Mucosa of gallbladder (tissue), 1 donor: ENCODE data around the gene CDKN3. TPM values are rescaled to one million over a fixed set of nuclear protein-coding genes. Genes with fewer than 3 reads are reported as not detected.
A peak's percentile ranks its signal among the peaks of the same experiment; 100 is the strongest.

Experiments
- DNase-seq: peaks from one replicate; pipeline ENCODE4 v3.0.0-alpha.2; 2020; ENCODE audit warnings: low spot score
- total RNA-seq: library from RNA; stranded (reverse); gene quantifications from one replicate; pipeline ENCODE4 v1.2.1, GENCODE V29; 2021
- donor health status: DM: no; HTN: no; CAD: no.

The CDKN3 gene
- total RNA-seq, result 2.1 TPM

GRCh38 chr14:54396493-54397335 lies at the start of gene CDKN3:
TSS of gene CDKN3 (plus strand) at chr14:54397007. CDS start at chr14:54397069, 62 bp downstream.
- DNase-seq, result peak; percentile 99

GRCh38 chr14:54347044-54347443 lies 49.8 kb upstream of the CDKN3 start:
- DNase-seq, result no peak

GRCh38 chr14:54348001-54348611 lies 48.7 kb upstream of the CDKN3 start:
- DNase-seq, result no peak

- no peak for DNase-seq
Observed at GRCh38 chr14:54348923-54349620, 47.7 kb upstream of the CDKN3 start.

- no peak for DNase-seq
Observed at GRCh38 chr14:54349713-54350112, 47.1 kb upstream of the CDKN3 start.

GRCh38 chr14:54350203-54350602 lies 46.6 kb upstream of the CDKN3 start:
- no peak for DNase-seq

GRCh38 chr14:54353266-54353665 lies 43.5 kb upstream of the CDKN3 start:
- no peak for DNase-seq

- no peak for DNase-seq
Observed at GRCh38 chr14:54353694-54354093, 43.1 kb upstream of the CDKN3 start.

- no peak for DNase-seq
Observed at GRCh38 chr14:54354096-54354495, 42.7 kb upstream of the CDKN3 start.

GRCh38 chr14:54354968-54355641 lies 41.7 kb upstream of the CDKN3 start:
- no peak for DNase-seq

GRCh38 chr14:54355698-54356097 lies 41.1 kb upstream of the CDKN3 start:
- no peak for DNase-seq

GRCh38 chr14:54356172-54356571 lies 40.6 kb upstream of the CDKN3 start:
- no peak for DNase-seq

- no peak for DNase-seq
Observed at GRCh38 chr14:54360667-54361066, 36.1 kb upstream of the CDKN3 start.

- no peak for DNase-seq
Observed at GRCh38 chr14:54362089-54362504, 34.7 kb upstream of the CDKN3 start.

GRCh38 chr14:54362759-54363437 lies 33.9 kb upstream of the CDKN3 start:
- no peak for DNase-seq

GRCh38 chr14:54364555-54365415 lies 32.0 kb upstream of the CDKN3 start:
- no peak for DNase-seq

GRCh38 chr14:54366736-54367735 lies 29.8 kb upstream of the CDKN3 start:
- DNase-seq, result peak; percentile 52

- DNase-seq, result no peak
Observed at GRCh38 chr14:54368291-54368690, 28.5 kb upstream of the CDKN3 start.

GRCh38 chr14:54369343-54369742 lies 27.5 kb upstream of the CDKN3 start:
- no peak for DNase-seq
